Measurements from ENCODE around the gene PTPRE. TPM values are rescaled to one million over a fixed set of nuclear protein-coding genes. Genes with fewer than 3 reads are reported as not detected.

PTPRE gene
- polyA plus RNA-seq, 1 of the 3 experiments (the other 2 are of a cell fraction) = 11.8 TPM

GRCh38 chr10:127925471-127926207, 18.7 kb downstream of the PTPRE start:
- WGBS (ENCODE audit: low lambda C conversion rate) = 88% methylated on average over 5 of the region's 6 CpGs
- Histone ChIP-seq H3K4me1 (ENCODE audit: control insufficient read depth in 1 of 2, insufficient read depth in 2 of 2, low read depth in 1 of 2, low read length in 1 of 2) (peaks cover 22 to 42% of the 10 kb centered on the region in 2 experiments; a peak in 3 of 4 replicates), H3K27ac (ENCODE audit: low read depth in 2 of 2, low read length in 1 of 2) (no peak overlapping the region), H2AFZ (ENCODE audit: low read depth) (no peak overlapping the region), H3K79me2 (ENCODE audit: insufficient read depth) (no peaks in the 10 kb centered on the region; the same call in 1 of the 2 replicates), H3K36me3 (replicated peaks in 1 of 2; ENCODE audit: control insufficient read depth in 1 of 2, insufficient read depth in 2 of 2, low read length in 1 of 2) (no peaks in the 10 kb centered on the region), H3K9me3 (no peaks in the 10 kb centered on the region), H3K4me3 (ENCODE audit: low read depth in 2 of 2, low read length in 1 of 2) (no peak overlapping the region), H3K4me2 (no peak overlapping the region; the same call in 1 of the 2 replicates), H4K20me1 (ENCODE audit: insufficient read depth) (no peaks in the 10 kb centered on the region), H3K9me2 (no peaks in the 10 kb centered on the region), H3K27me3 (ENCODE audit: insufficient read depth) (no peaks in the 10 kb centered on the region), H3K9ac (no peak overlapping the region), H3F3A (replicated peaks; ENCODE audit: insufficient read depth) (peaks cover 30% of the 10 kb centered on the region)
- no peak for TF ChIP-seq TEAD4 (IDR thresholded peaks at IDR 0.05; ENCODE audit: borderline replicate concordance, insufficient read depth)
- TF ChIP-seq RFX5 (IDR thresholded peaks at IDR 0.05; ENCODE audit: low read length) = no peak
- TF ChIP-seq TAF1 (IDR thresholded peaks at IDR 0.05; ENCODE audit: borderline replicate concordance, low read depth, low read length) = no peak
- no peak for TF ChIP-seq ZBTB33 (IDR thresholded peaks at IDR 0.05; ENCODE audit: borderline replicate concordance, low read depth)
- no peak for TF ChIP-seq RXRA (IDR thresholded peaks at IDR 0.05; ENCODE audit: borderline replicate concordance, low read depth)
- no peak for TF ChIP-seq GABPA (IDR thresholded peaks at IDR 0.05; ENCODE audit: low read depth)
- TF ChIP-seq FOXM1 (IDR thresholded peaks at IDR 0.05; ENCODE audit: low read depth) = no peak
- no peak for TF ChIP-seq YY1 (IDR thresholded peaks at IDR 0.05; ENCODE audit: low read depth)
- TF ChIP-seq MEF2A (IDR thresholded peaks at IDR 0.05; ENCODE audit: borderline replicate concordance, low read depth) = no peak
- TF ChIP-seq FOSL2 (IDR thresholded peaks at IDR 0.05; ENCODE audit: borderline replicate concordance, low read depth) = no peak
- no peak for TF ChIP-seq SIN3A (IDR thresholded peaks at IDR 0.05; ENCODE audit: borderline replicate concordance, low read depth, low read length)
- TF ChIP-seq ELF1 (IDR thresholded peaks at IDR 0.05) = no peak
- no peak for TF ChIP-seq CHD2 (IDR thresholded peaks at IDR 0.05; ENCODE audit: low read length, partially characterized antibody)
- TF ChIP-seq CTCF (IDR thresholded peaks at IDR 0.05) = no peak
- no peak for TF ChIP-seq GATA2 (CRISPR knock-in tag; IDR thresholded peaks at IDR 0.05)
- TF ChIP-seq TCF12 (IDR thresholded peaks at IDR 0.05) = no peak
- TF ChIP-seq EP300 (IDR thresholded peaks at IDR 0.05; ENCODE audit: borderline replicate concordance in 1 of 2, low read depth in 1 of 2, low read length in 1 of 2) = no peak
- POLR2A ChIA-PET = no interaction called here
- DNase-seq = no peak
- CTCF ChIA-PET = interaction anchor here (1.0 to 11.2 kb wide), 6 partner anchors 10 to 153 kb away, joined by 3 to 73 read pairs (median 6); partner anchors contain the start of gene PTPRE
